ENCODE measurements around the gene UBE2G2. TPM values are rescaled to one million over a fixed set of nuclear protein-coding genes. Genes with fewer than 3 reads are reported as not detected.
A peak's percentile ranks its signal among the peaks of the same experiment; 100 is the strongest.

Gene UBE2G2
- total RNA-seq, 6 donors from 2014 or later, result 74.4 to 218 (median 80.1) TPM

- H3K4me3 ChIP-seq, result no peak overlapping the region
- peaks cover 0 to 13% (median 0%) of the 10 kb centered on the region in 4 donors for H3K4me1 ChIP-seq
- DNase-seq (peak in 1 of 2 donors; percentile 59), ATAC-seq (ENCODE audit: low FRiP score in 2 of 2) (no peak)
- no peak for TF ChIP-seq POLR2AphosphoS5 (IDR thresholded peaks at IDR 0.05)
- H3K9me3 ChIP-seq, result no peaks in the 10 kb centered on the region
- H3K27me3 ChIP-seq, result no peaks in the 10 kb centered on the region
- WGBS, 2 donors, result 81 to 82% methylated on average over 12 to 24 of the region's 24 CpGs
- H3K36me3 ChIP-seq, result peaks cover 8 to 24% (median 17%) of the 10 kb centered on the region in 4 donors
- H3K27ac ChIP-seq, result no peak overlapping the region
These were observed 35.4 kb downstream of the UBE2G2 start for GRCh38 chr21:44766014-44766817.

- H3K4me3 ChIP-seq, result no peak overlapping the region
- no peak overlapping the region for H3K27ac ChIP-seq
- no peaks in the 10 kb centered on the region for H3K9me3 ChIP-seq
- TF ChIP-seq CTCF (IDR thresholded peaks at IDR 0.05) (no peak), POLR2AphosphoS5 (IDR thresholded peaks at IDR 0.05) (no peak), POLR2A (IDR thresholded peaks at IDR 0.05) (no peak), EP300 (IDR thresholded peaks at IDR 0.05) (no peak)
- peaks cover 0 to 13% (median 0%) of the 10 kb centered on the region in 4 donors for H3K4me1 ChIP-seq
- WGBS, 2 donors, result 34 to 38% methylated on average over 5 to 11 of the region's 12 CpGs
- DNase-seq (peak in 1 of 2 donors; percentile 60), ATAC-seq (ENCODE audit: low FRiP score in 2 of 2) (peak in 1 of 2 donors; percentile 1)
- H3K36me3 ChIP-seq, result peaks cover 6 to 16% (median 12%) of the 10 kb centered on the region in 4 donors
- no peaks in the 10 kb centered on the region for H3K27me3 ChIP-seq
These were observed 36.2 kb downstream of the UBE2G2 start for GRCh38 chr21:44765231-44766013.

GRCh38 chr21:44764319-44765230 is 37.0 kb downstream of the UBE2G2 start:
- TF ChIP-seq EP300 (IDR thresholded peaks at IDR 0.05) (no peak), POLR2A (IDR thresholded peaks at IDR 0.05) (no peak)
- no peak overlapping the region for H3K27ac ChIP-seq
- no peak overlapping the region for H3K4me3 ChIP-seq
- no peaks in the 10 kb centered on the region for H3K27me3 ChIP-seq
- DNase-seq, result peak in 1 of 2 donors; percentile 70
- peak in 1 of 2 donors; percentile 1 for ATAC-seq (ENCODE audit: low FRiP score in 2 of 2)
- 72 to 95% methylated on average over 7 to 16 of the region's 26 CpGs for WGBS, 2 donors
- peaks cover 0 to 13% (median 0%) of the 10 kb centered on the region in 4 donors for H3K4me1 ChIP-seq
- no peaks in the 10 kb centered on the region for H3K9me3 ChIP-seq
- H3K36me3 ChIP-seq, result peaks cover 0 to 7% (median 5%) of the 10 kb centered on the region in 4 donors

GRCh38 chr21:44763451-44764318 is 37.9 kb downstream of the UBE2G2 start:
- H3K27ac ChIP-seq, result no peak overlapping the region
- no peaks in the 10 kb centered on the region for H3K9me3 ChIP-seq
- no peak for ATAC-seq (ENCODE audit: low FRiP score in 2 of 2)
- no peaks in the 10 kb centered on the region for H3K27me3 ChIP-seq
- 79 to 81% methylated on average over 7 to 17 of the region's 25 CpGs for WGBS, 2 donors
- peaks cover 0 to 3% (median under 1%) of the 10 kb centered on the region in 4 donors for H3K36me3 ChIP-seq
- no peak overlapping the region for H3K4me3 ChIP-seq
- H3K4me1 ChIP-seq, result peaks cover 0 to 13% (median 0%) of the 10 kb centered on the region in 4 donors
- peak in 1 of 2 donors; percentile 62 for DNase-seq
- no peak for TF ChIP-seq CTCF (IDR thresholded peaks at IDR 0.05)
- TF ChIP-seq POLR2A (IDR thresholded peaks at IDR 0.05), result no peak
- no peak for TF ChIP-seq POLR2AphosphoS5 (IDR thresholded peaks at IDR 0.05)
- TF ChIP-seq EP300 (IDR thresholded peaks at IDR 0.05), result no peak

GRCh38 chr21:44763050-44763378 is 38.6 kb downstream of the UBE2G2 start:
- Histone ChIP-seq H3K4me1 (peaks cover 0 to 13% (median 0%) of the 10 kb centered on the region in 4 donors), H3K27me3 (no peaks in the 10 kb centered on the region), H3K36me3 (no peaks in the 10 kb centered on the region), H3K9me3 (no peaks in the 10 kb centered on the region), H3K4me3 (no peak overlapping the region), H3K27ac (no peak overlapping the region)
- DNase-seq (peak in 1 of 2 donors; percentile 63), ATAC-seq (ENCODE audit: low FRiP score in 2 of 2) (no peak)
- 67 to 80% methylated on average over 8 of the region's 8 CpGs for WGBS, 2 donors
- TF ChIP-seq POLR2A (IDR thresholded peaks at IDR 0.05) (no peak), CTCF (IDR thresholded peaks at IDR 0.05) (no peak), EP300 (IDR thresholded peaks at IDR 0.05) (no peak), POLR2AphosphoS5 (IDR thresholded peaks at IDR 0.05) (no peak)

Data from upper lobe of left lung (tissue), 6 donors.